ENCODE results near the gene ZBED1. TPM values are rescaled to one million over a fixed set of nuclear protein-coding genes. Genes with fewer than 3 reads are reported as not detected.
"Not testable (repeated sequence)": the region's sequence is repeated elsewhere in the genome, so short reads cannot be mapped to it uniquely, and the experiment has no call there.

The ZBED1 gene
- total and polyA plus RNA-seq, 10 donors: 11.3 to 65.7 (median 41.9) TPM

- TF ChIP-seq POLR2A (IDR thresholded peaks at IDR 0.05) (no peak), CTCF (IDR thresholded peaks at IDR 0.05 in 8 of 11, conservative IDR thresholded peaks at IDR 0.05 in 3 of 11) (no peak), POLR2AphosphoS5 (IDR thresholded peaks at IDR 0.05) (no peak)
- intact Hi-C loops (cut with DNase I; ENCODE audit: low total_unique reads): no loop called here
- peak; percentile 12 for DNase-seq
Measured at GRCh38 chrX:2474280-2474962, 26.4 kb downstream of the ZBED1 start.

GRCh38 chrX:2473064-2473463, 27.7 kb downstream of the ZBED1 start:
- H3K36me3 ChIP-seq; H3K4me1 ChIP-seq; H3K27me3 ChIP-seq (replicated peaks in 1 of 7); H3K27ac ChIP-seq; H3K9me3 ChIP-seq; intact Hi-C loops (cut with DNase I; ENCODE audit: low total_unique reads); H3K4me3 ChIP-seq: not testable (repeated sequence)
- peak; percentile 11 for DNase-seq
- 83 to 95% (median 91%) methylated on average over 15 of the region's 15 CpGs for WGBS, 5 donors

More at GRCh38 chrX:2474280-2474962, 26.4 kb downstream of the ZBED1 start:
- Histone ChIP-seq H3K9me3 (peaks cover 0 to 8% (median 3%) of the 10 kb centered on the region in 8 donors), H3K27ac (no peak overlapping the region), H3K4me3 (no peak overlapping the region), H3K4me1 (no peaks in the 10 kb centered on the region), H3K36me3 (peaks cover 0 to 10% (median 0%) of the 10 kb centered on the region in 6 donors), H3K27me3 (replicated peaks in 1 of 7) (no peaks in the 10 kb centered on the region)
- WGBS, 5 donors: 86 to 95% (median 89%) methylated on average over 18 to 20 of the region's 20 CpGs

GRCh38 chrX:2471641-2472040, 29.1 kb downstream of the ZBED1 start:
- no peak for DNase-seq
- H3K27ac ChIP-seq: no peak overlapping the region

GRCh38 chrX:2471126-2471525, 29.6 kb downstream of the ZBED1 start:
- 83 to 96% (median 89%) methylated on average over 10 of the region's 10 CpGs for WGBS, 5 donors
- H3K4me3 ChIP-seq; intact Hi-C loops (cut with DNase I; ENCODE audit: low total_unique reads); H3K4me1 ChIP-seq; H3K27me3 ChIP-seq (replicated peaks in 1 of 7); H3K9me3 ChIP-seq; H3K36me3 ChIP-seq; H3K27ac ChIP-seq: not testable (repeated sequence)
- DNase-seq: peak; percentile 51

More at GRCh38 chrX:2471641-2472040, 29.1 kb downstream of the ZBED1 start:
- Histone ChIP-seq H3K4me1 (no peaks in the 10 kb centered on the region), H3K27me3 (replicated peaks in 1 of 7) (no peaks in the 10 kb centered on the region), H3K9me3 (peaks cover 0 to 9% (median 3%) of the 10 kb centered on the region in 8 donors), H3K36me3 (peaks cover 0 to 9% (median 0%) of the 10 kb centered on the region in 6 donors), H3K4me3 (no peak overlapping the region)
- intact Hi-C loops (cut with DNase I; ENCODE audit: low total_unique reads): no loop called here
- WGBS, 5 donors: 89 to 98% (median 94%) methylated on average over 7 of the region's 7 CpGs
- no peak for TF ChIP-seq POLR2A (IDR thresholded peaks at IDR 0.05)
- no peak for TF ChIP-seq CTCF (IDR thresholded peaks at IDR 0.05 in 8 of 11, conservative IDR thresholded peaks at IDR 0.05 in 3 of 11)
- no peak for TF ChIP-seq POLR2AphosphoS5 (IDR thresholded peaks at IDR 0.05)

GRCh38 chrX:2469852-2470251, 30.9 kb downstream of the ZBED1 start:
- H3K27ac ChIP-seq; intact Hi-C loops (cut with DNase I; ENCODE audit: low total_unique reads); H3K36me3 ChIP-seq; H3K4me3 ChIP-seq; H3K4me1 ChIP-seq; DNase-seq; H3K27me3 ChIP-seq (replicated peaks in 1 of 7); H3K9me3 ChIP-seq: not testable (repeated sequence)
- WGBS, 5 donors: 85 to 100% (median 92%) methylated on average over 4 of the region's 4 CpGs
